Neural cell (in vitro differentiated cells): ENCODE results near the gene SDHAF2. TPM values are rescaled to one million over a fixed set of nuclear protein-coding genes. Genes with fewer than 3 reads are reported as not detected.

Experiments
- H2AFZ ChIP-seq: fragments of 200-600, 300-800 bp; sonication (generic), shearing (Covaris generic); 2 replicates; pipeline ENCODE4 v1.6.0; 2014; ENCODE audit warnings: low read depth, mild to moderate bottlenecking, antibody characterized with exemption, low read length, moderate library complexity
- H3F3A ChIP-seq: fragments of 200-600 bp; shearing (Covaris generic); 2 replicates; pipeline ENCODE4 v1.6.1; 2016; ENCODE audit warnings: mild to moderate bottlenecking, moderate library complexity, mixed read lengths, antibody characterized with exemption, low read length; ENCODE audit not compliant: insufficient read depth, poor library complexity, severe bottlenecking
- H3K27ac ChIP-seq: fragments of 200-600, 300-800 bp; sonication (generic), shearing (Covaris generic); 2 replicates; pipeline ENCODE4 v1.5.1; 2014; ENCODE audit warnings: mild to moderate bottlenecking, low read length, moderate library complexity
- H3K27me3 ChIP-seq: fragments of 300-800, 200-600 bp; sonication (generic), shearing (Covaris generic); 2 replicates; pipeline ENCODE4 v1.6.0; 2014; ENCODE audit warnings: mild to moderate bottlenecking, low read depth, low read length, moderate library complexity; ENCODE audit not compliant: insufficient read depth
- H3K36me3 ChIP-seq: fragments of 300-800, 200-600 bp; sonication (generic), shearing (Covaris generic); 2 replicates; pipeline ENCODE4 v1.5.1; 2014; ENCODE audit warnings: mild to moderate bottlenecking, antibody characterized with exemption, low read length, moderate library complexity; ENCODE audit not compliant: insufficient read depth
- H3K4me2 ChIP-seq: fragments of 300-800, 200-600 bp; sonication (generic), shearing (Covaris generic); 2 replicates; pipeline ENCODE4 v1.6.0; 2014; ENCODE audit warnings: mild to moderate bottlenecking, low read length
- H3K4me3 ChIP-seq: fragments of 300-800, 200-600 bp; sonication (generic), shearing (Covaris generic); 2 replicates; pipeline ENCODE4 v1.5.1; 2014; ENCODE audit warnings: mild to moderate bottlenecking, low read length, moderate library complexity
- H3K79me2 ChIP-seq: fragments of 200-600 bp; shearing (Covaris generic); replicated peaks from 2 replicates; pipeline ENCODE4 v1.6.0; 2014; ENCODE audit warnings: mild to moderate bottlenecking, low read length, moderate library complexity; ENCODE audit not compliant: insufficient read depth
- H3K9ac ChIP-seq: fragments of 300-800, 200-600 bp; sonication (generic), shearing (Covaris generic); 2 replicates; pipeline ENCODE4 v1.6.1; 2016; ENCODE audit warnings: mild to moderate bottlenecking, low read length, mixed read lengths
- H3K9me2 ChIP-seq: fragments of 200-600 bp; shearing (Covaris generic); 2 replicates; pipeline ENCODE4 v1.6.1; 2016; ENCODE audit warnings: mild to moderate bottlenecking, low read length, mixed read lengths; ENCODE audit not compliant: insufficient read depth
- H3K9me3 ChIP-seq: fragments of 200-600, 300-800 bp; sonication (generic), shearing (Covaris generic); 2 replicates; pipeline ENCODE4 v1.6.1; 2016; ENCODE audit warnings: mild to moderate bottlenecking, mixed run types, low read length, moderate library complexity, mixed read lengths
- H4K20me1 ChIP-seq: fragments of 200-600 bp; shearing (Covaris generic); 2 replicates; pipeline ENCODE4 v1.6.1; 2016; ENCODE audit warnings: mild to moderate bottlenecking, mixed run types; ENCODE audit not compliant: insufficient read depth
- CTCF ChIP-seq: fragments of 450-650 bp; IDR thresholded peaks from 2 replicates; pipeline ENCODE4 v1.5.1; 2014; ENCODE audit warnings: antibody characterized with exemption, mild to moderate bottlenecking, moderate library complexity; ENCODE audit not compliant: poor library complexity, severe bottlenecking
- EP300 ChIP-seq: fragments of 450-650 bp; conservative IDR thresholded peaks from 2 replicates; pipeline ENCODE4 v1.6.1; 2014; ENCODE audit warnings: antibody characterized with exemption, mild to moderate bottlenecking, moderate library complexity; ENCODE audit not compliant: poor library complexity, severe bottlenecking
- EZH2 ChIP-seq: fragments of 200-600, 300-800 bp; shearing (Covaris generic), sonication (generic); IDR thresholded peaks from 2 replicates; pipeline ENCODE4 v1.6.1; 2014; ENCODE audit warnings: antibody characterized with exemption, low read length, borderline replicate concordance, mild to moderate bottlenecking; ENCODE audit not compliant: insufficient read depth, poor library complexity, severe bottlenecking
- MXI1 ChIP-seq: fragments of 450-650 bp; conservative IDR thresholded peaks from 2 replicates; pipeline ENCODE4 v1.6.1; 2014; ENCODE audit warnings: antibody characterized with exemption, mild to moderate bottlenecking; ENCODE audit not compliant: poor library complexity, severe bottlenecking
- POLR2AphosphoS5 ChIP-seq: IDR thresholded peaks from 2 replicates; pipeline ENCODE4 v1.6.1; 2012
- RAD21 ChIP-seq: fragments of 450-650 bp; conservative IDR thresholded peaks from 2 replicates; pipeline ENCODE4 v1.6.1; 2014; ENCODE audit warnings: antibody characterized with exemption, mild to moderate bottlenecking, moderate library complexity
- REST ChIP-seq: IDR thresholded peaks from 2 replicates; pipeline ENCODE4 v1.6.1; 2012; ENCODE audit warnings: borderline replicate concordance
- SMC3 ChIP-seq: fragments of 450-650 bp; conservative IDR thresholded peaks from 2 replicates; pipeline ENCODE4 v1.6.1; 2014; ENCODE audit warnings: antibody characterized with exemption, mild to moderate bottlenecking, moderate library complexity; ENCODE audit not compliant: poor library complexity
- TAF1 ChIP-seq: IDR thresholded peaks from 2 replicates; pipeline ENCODE4 v1.6.1; 2012; ENCODE audit warnings: low read depth
- polyA plus RNA-seq: library from polyadenylated mRNA; depleted of rRNA; stranded (reverse); fragments of >200 nt; gene quantifications from 2 replicates; pipeline ENCODE4 v1.2.3, GENCODE V29; 2014

The SDHAF2 gene
- polyA plus RNA-seq, 1 donor from 2014 or later: 54.5 TPM

GRCh38 chr11:61422226-61422625 is 7.7 kb upstream of the SDHAF2 start:
- Histone ChIP-seq H3K9me2 (no peaks in the 10 kb centered on the region), H4K20me1 (no peaks in the 10 kb centered on the region), H3K36me3 (peaks cover 20% of the 10 kb centered on the region), H3K9ac (no peak overlapping the region), H3K4me3 (no peak overlapping the region), H3K27me3 (no peaks in the 10 kb centered on the region), H3K9me3 (no peaks in the 10 kb centered on the region), H3K4me2 (no peak overlapping the region), H3K79me2 (peaks cover 26% of the 10 kb centered on the region), H3K27ac (no peak overlapping the region), H2AFZ (no peak overlapping the region), H3F3A (no peaks in the 10 kb centered on the region)
- TF ChIP-seq CTCF (no peak), RAD21 (no peak), TAF1 (no peak), POLR2AphosphoS5 (no peak), MXI1 (no peak), REST (no peak), SMC3 (no peak), EP300 (no peak), EZH2 (no peak)

- H3K9me2 ChIP-seq: no peaks in the 10 kb centered on the region
- H3K27me3 ChIP-seq: no peaks in the 10 kb centered on the region
- H4K20me1 ChIP-seq: no peaks in the 10 kb centered on the region
- no peaks in the 10 kb centered on the region for H3K9me3 ChIP-seq
- no peaks in the 10 kb centered on the region for H3F3A ChIP-seq
- no peak for TF ChIP-seq SMC3
- no peak for TF ChIP-seq EP300
- TF ChIP-seq TAF1: no peak
- TF ChIP-seq CTCF: no peak
- TF ChIP-seq RAD21: no peak
- no peak for TF ChIP-seq EZH2
- TF ChIP-seq POLR2AphosphoS5: no peak
- no peak for TF ChIP-seq REST
- TF ChIP-seq MXI1: no peak
- no peak overlapping the region for H3K27ac ChIP-seq
- H2AFZ ChIP-seq: no peak overlapping the region
- peaks cover 12% of the 10 kb centered on the region for H3K36me3 ChIP-seq
- no peak overlapping the region for H3K4me3 ChIP-seq
- H3K79me2 ChIP-seq: peaks cover 46% of the 10 kb centered on the region
- H3K9ac ChIP-seq: no peak overlapping the region
- no peak overlapping the region for H3K4me2 ChIP-seq
Observed at GRCh38 chr11:61425367-61426131, 4.4 kb upstream of the SDHAF2 start.
